ENCODE data around the gene IQGAP1. TPM values are rescaled to one million over a fixed set of nuclear protein-coding genes. Genes with fewer than 3 reads are reported as not detected.

The IQGAP1 gene
- total RNA-seq, 1 experiment from 2014 or later, result 72.4 TPM

GRCh38 chr15:90469723-90470122 is 81.7 kb downstream of the IQGAP1 start:
- H3K27me3 ChIP-seq (ENCODE audit: insufficient read depth, low read length), result no peaks in the 10 kb centered on the region
- H4K8ac ChIP-seq (replicated peaks; ENCODE audit: insufficient read length, low read depth, low read length), result no peak overlapping the region
- no peak for DNase-seq
- H3K23ac ChIP-seq (ENCODE audit: insufficient read length, low read depth, low read length), result no peak overlapping the region
- H4K20me1 ChIP-seq (ENCODE audit: control insufficient read depth, insufficient read depth, insufficient read length), result no peaks in the 10 kb centered on the region
- peak overlapping the region in 1 of 3 experiments; percentile 27; a peak in 1 of 7 replicates for H3K27ac Mint-ChIP-seq
- no peaks in the 10 kb centered on the region for H3K27me3 Mint-ChIP-seq (ENCODE audit: low read depth)
- H4K5ac ChIP-seq (ENCODE audit: insufficient read length, low read depth, low read length), result no peak overlapping the region
- H2BK120ac ChIP-seq (ENCODE audit: low read depth, low read length, poor library complexity, severe bottlenecking), result no peak overlapping the region
- no peak overlapping the region for H2BK15ac ChIP-seq (ENCODE audit: low read depth, low read length)
- H3K4me1 ChIP-seq (ENCODE audit: insufficient read depth, low read length), result no peaks in the 10 kb centered on the region
- H3K14ac ChIP-seq (ENCODE audit: insufficient read depth, low read length), result no peak overlapping the region
- H4K91ac ChIP-seq (ENCODE audit: insufficient read length, low read depth, low read length), result no peak overlapping the region
- peaks cover 2 to 59% (median 46%) of the 10 kb centered on the region in 3 experiments; a peak in 6 of 7 replicates for H3K36me3 Mint-ChIP-seq (ENCODE audit: insufficient read depth in 1 of 3, low read depth in 3 of 3)
- no peak overlapping the region for H3K9ac ChIP-seq (ENCODE audit: extremely low read depth, insufficient read length, low read length)
- no peaks in the 10 kb centered on the region for H3K23me2 ChIP-seq (ENCODE audit: insufficient read length, low read depth, low read length, poor library complexity, severe bottlenecking)
- H3K18ac ChIP-seq (ENCODE audit: insufficient read length, low read depth, low read length), result no peak overlapping the region
- no peaks in the 10 kb centered on the region for H3K9me3 ChIP-seq (ENCODE audit: control insufficient read depth, low read depth, low read length)
- no peak overlapping the region for H2BK5ac ChIP-seq (ENCODE audit: insufficient read length, low read length)
- H2BK20ac ChIP-seq (ENCODE audit: low read depth, low read length, poor library complexity, severe bottlenecking), result no peak overlapping the region
- H2BK12ac ChIP-seq (ENCODE audit: insufficient read length, low read depth, low read length), result no peak overlapping the region
- H3K4me1 Mint-ChIP-seq, result no peaks in the 10 kb centered on the region
- TF ChIP-seq CTCF (conservative IDR thresholded peaks at IDR 0.05), result no peak
- no peak overlapping the region for H3T11ph ChIP-seq (ENCODE audit: low read length)
- no peaks in the 10 kb centered on the region for H3K9me3 Mint-ChIP-seq
- no peak overlapping the region for H3K4me3 Mint-ChIP-seq
- WGBS (ENCODE audit: extremely low coverage, insufficient read length, low lambda C conversion rate), result no CpG with 5 or more reads among the region's 2 CpGs
- H2AFZ ChIP-seq (ENCODE audit: low read length), result no peak overlapping the region
- H3K79me2 ChIP-seq (ENCODE audit: insufficient read depth, low read length), result no peaks in the 10 kb centered on the region
- no peak overlapping the region for H2AK5ac ChIP-seq (ENCODE audit: insufficient read length, low read length)
- H3K27ac ChIP-seq (ENCODE audit: insufficient read length, low read depth, low read length), result no peak overlapping the region
- no peak overlapping the region for H3K56ac ChIP-seq (ENCODE audit: insufficient read length, low read depth, low read length)
- H3K4ac ChIP-seq (ENCODE audit: low read depth, low read length), result no peak overlapping the region
- no peak overlapping the region for H3K4me2 ChIP-seq (ENCODE audit: insufficient read depth, insufficient read length, low read length)
- H3K79me1 ChIP-seq (ENCODE audit: insufficient read depth, low read depth, low read length, poor library complexity, severe bottlenecking), result no peaks in the 10 kb centered on the region

All from H9 (cell line).